Activated CD4-positive, alpha-beta memory T cell treated with anti-CD3 and anti-CD28 coated beads for 36 hours (primary cell): ENCODE results near the gene ABCC11. TPM values are rescaled to one million over a fixed set of nuclear protein-coding genes. Genes with fewer than 3 reads are reported as not detected.
"Not testable (repeated sequence)": the region's sequence is repeated elsewhere in the genome, so short reads cannot be mapped to it uniquely, and the experiment has no call there.

Source experiments
- CTCF ChIA-PET: fragments of 350-600 bp; sonication (Branson Sonifier 250); formaldehyde crosslinking; loops from one replicate; lab custom pipeline; 2021; ENCODE audit warnings: antibody characterized with exemption, inconsistent platforms; lab: Charles Lee
- POLR2A ChIA-PET: fragments of 350-600 bp; sonication (Branson Sonifier 250); formaldehyde crosslinking; loops from one replicate; lab custom pipeline; 2021; ENCODE audit warnings: antibody characterized with exemption; lab: Charles Lee
- DNase-seq: peaks from one replicate; pipeline ENCODE4 v3.0.0-alpha.2; 2020
- H3K27ac Mint-ChIP-seq: one replicate; pipeline ENCODE4 v1.8.0; 2021; ENCODE audit warnings: mixed read lengths
- H3K27me3 Mint-ChIP-seq: one replicate; pipeline ENCODE4 v1.8.0; 2021; ENCODE audit warnings: mixed read lengths
- H3K36me3 Mint-ChIP-seq: one replicate; pipeline ENCODE4 v1.8.0; 2021; ENCODE audit warnings: mixed read lengths
- H3K4me1 Mint-ChIP-seq: one replicate; pipeline ENCODE4 v1.8.0; 2021; ENCODE audit warnings: low read depth, mixed read lengths
- H3K4me3 Mint-ChIP-seq: one replicate; pipeline ENCODE4 v1.8.0; 2021; ENCODE audit warnings: mild to moderate bottlenecking, mixed read lengths
- H3K9me3 Mint-ChIP-seq: one replicate; pipeline ENCODE4 v1.8.0; 2021; ENCODE audit warnings: mixed read lengths
- intact Hi-C: fragments of 100-400 bp; cut with micrococcal nuclease; formaldehyde crosslinking; loops from one replicate; pipeline ENCODE4 v1.15.1; 2023
- total RNA-seq, 2 experiments: library from RNA; stranded (reverse); gene quantifications; one replicate each; pipeline ENCODE4 v1.2.3, GENCODE V29; 2021

Gene ABCC11
- total RNA-seq, 2 experiments from 2014 or later = 0.15 to 0.33 TPM

DNA sequence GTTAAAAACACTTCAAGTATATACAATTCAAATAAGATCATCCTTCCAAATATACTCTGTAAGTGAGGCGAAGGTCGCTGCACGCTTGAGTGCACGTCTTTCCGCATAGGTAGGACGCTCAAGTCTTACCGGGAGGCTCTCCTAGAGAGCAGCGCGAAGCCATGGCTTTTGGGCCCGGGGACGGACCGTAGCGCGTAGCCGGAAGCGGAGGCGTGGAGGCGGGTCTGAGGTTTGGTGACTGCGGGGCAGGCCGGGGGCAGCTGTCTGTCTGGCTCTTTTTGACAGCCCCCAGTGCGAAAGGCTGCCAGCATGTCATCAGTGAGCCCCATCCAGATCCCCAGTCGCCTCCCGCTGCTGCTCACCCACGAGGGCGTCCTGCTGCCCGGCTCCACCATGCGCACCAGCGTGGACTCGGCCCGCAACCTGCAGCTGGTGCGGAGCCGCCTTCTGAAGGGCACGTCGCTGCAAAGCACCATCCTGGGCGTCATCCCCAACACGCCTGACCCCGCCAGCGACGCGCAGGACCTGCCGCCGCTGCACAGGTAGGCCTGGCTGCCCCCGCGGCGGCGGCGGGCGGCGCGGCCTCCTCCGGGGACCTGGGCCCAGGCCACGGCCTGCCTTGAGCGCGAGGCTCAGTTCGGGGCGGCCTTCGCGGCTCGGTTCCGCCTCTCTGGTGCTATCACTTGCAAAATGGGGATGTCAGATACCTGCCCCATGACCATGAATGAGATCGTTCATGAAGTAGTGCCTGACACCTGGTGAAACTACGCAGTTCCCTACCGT lies 3.1 kb downstream of the ABCC11 start, which contains the start of gene LONP2:
LONP2 (plus strand) TSS at position 221 of the 783 bp plus-strand sequence; CDS start at position 310, 89 bp downstream.
- peak; percentile 97 for DNase-seq
- ChIA-PET CTCF (interaction anchor here (1.1 to 2.0 kb wide), 3 partner anchors 87 to 386 kb away, joined by 3 to 9 read pairs (median 3); no protein-coding TSS in a partner anchor), POLR2A (interaction anchor here (1.2 to 1.6 kb wide), 2 partner anchors 369 to 386 kb away, joined by 3 read pairs; no protein-coding TSS in a partner anchor)
- intact Hi-C loops = loop anchor here (1.0 to 5.0 kb wide), 2 partner anchors 12 to 73 kb away; no protein-coding TSS in a partner anchor
- Mint-ChIP-seq H3K27me3 (no peaks in the 10 kb centered on the region), H3K36me3 (no peaks in the 10 kb centered on the region), H3K4me3 (peak within 1 kb of the TSS; percentile 83), H3K9me3 (peaks cover 14% of the 10 kb centered on the region), H3K27ac (peak within 1 kb of the TSS; percentile 82), H3K4me1 (peaks cover 34% of the 10 kb centered on the region)

DNA sequence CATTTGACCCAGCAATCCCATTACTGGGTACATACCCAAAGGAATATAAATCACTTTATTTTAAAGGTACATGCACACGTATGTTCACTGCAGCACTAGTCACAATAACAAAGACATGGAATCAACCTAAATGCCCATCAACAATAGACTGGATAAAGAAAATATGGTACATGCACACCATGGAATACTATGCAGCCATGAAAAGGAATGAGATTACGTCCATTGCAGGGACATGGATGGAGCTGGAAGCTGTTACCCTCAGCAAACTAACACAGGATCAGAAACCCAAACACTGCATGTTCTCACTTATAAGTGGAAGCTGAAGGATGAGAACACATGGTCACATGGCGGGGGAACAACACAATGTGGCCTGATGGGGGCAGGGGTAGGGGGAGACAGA lies 7.2 kb downstream of the ABCC11 start:
- DNase-seq, POLR2A ChIA-PET, H3K4me1 Mint-ChIP-seq, H3K4me3 Mint-ChIP-seq, H3K36me3 Mint-ChIP-seq, H3K27me3 Mint-ChIP-seq, CTCF ChIA-PET, H3K27ac Mint-ChIP-seq: not testable (repeated sequence)
- H3K9me3 Mint-ChIP-seq = peaks cover 14% of the 10 kb centered on the region
- intact Hi-C loops = loop anchor here (5.0 kb wide), 1 partner anchor 77 kb away; no protein-coding TSS in a partner anchor

DNA sequence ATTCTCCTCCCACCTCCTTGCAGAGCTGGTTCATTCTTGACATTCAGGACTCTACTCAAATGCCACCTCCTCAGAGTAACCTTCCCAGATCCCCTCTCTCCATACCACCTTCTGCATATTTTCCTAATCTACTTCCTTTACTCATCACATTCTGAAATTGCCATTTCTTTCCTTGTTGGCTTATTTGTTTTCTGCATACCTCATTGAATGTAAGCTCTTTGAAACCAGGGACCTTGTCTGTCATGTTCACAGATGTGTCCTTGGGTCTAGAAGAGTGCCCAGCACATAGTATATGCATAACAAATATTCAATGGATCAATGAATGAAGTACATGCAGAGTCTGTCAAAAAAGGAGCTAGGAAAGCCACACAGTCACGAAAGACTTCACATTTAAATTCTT lies 11.1 kb downstream of the ABCC11 start:
- Mint-ChIP-seq H3K4me1 (peaks cover 19% of the 10 kb centered on the region), H3K27ac (no peak overlapping the region), H3K4me3 (no peak overlapping the region), H3K27me3 (no peaks in the 10 kb centered on the region), H3K36me3 (no peaks in the 10 kb centered on the region), H3K9me3 (peaks cover 9% of the 10 kb centered on the region)
- CTCF ChIA-PET = no interaction called here
- POLR2A ChIA-PET = no interaction called here
- intact Hi-C loops = no loop called here
- DNase-seq = no peak

DNA sequence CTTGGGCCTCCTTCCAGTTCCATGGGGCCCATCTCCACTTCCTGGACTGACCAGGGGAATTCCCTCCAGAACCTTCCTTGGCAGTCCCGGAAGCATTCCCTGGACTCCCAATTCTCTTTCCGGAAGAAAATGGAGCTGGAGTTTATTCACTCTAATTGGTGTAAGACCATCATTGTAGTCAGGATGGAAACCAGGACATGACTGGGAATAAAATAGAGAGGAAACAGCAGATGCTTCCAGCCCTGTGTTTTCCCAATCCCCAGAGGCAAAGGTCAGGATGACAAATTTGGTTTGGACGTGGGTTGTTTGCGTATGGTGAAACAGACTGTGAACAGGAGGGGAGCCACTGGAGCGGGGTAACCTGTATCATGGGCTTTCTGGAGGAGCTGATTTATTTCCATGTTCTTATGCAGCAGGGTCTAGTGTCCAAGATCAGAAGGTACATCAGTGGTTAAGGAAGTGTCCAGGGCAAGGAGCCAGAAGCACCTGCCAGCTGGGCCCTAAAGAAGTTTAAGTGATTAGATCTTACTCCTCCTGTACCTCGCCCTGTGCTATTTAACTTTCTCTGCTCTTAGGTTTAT lies 11.7 kb downstream of the ABCC11 start:
- no peak for DNase-seq
- ChIA-PET CTCF (no interaction called here), POLR2A (no interaction called here)
- no peaks in the 10 kb centered on the region for H3K27me3 Mint-ChIP-seq
- intact Hi-C loops = no loop called here
- no peak overlapping the region for H3K4me3 Mint-ChIP-seq
- peaks cover 20% of the 10 kb centered on the region for H3K4me1 Mint-ChIP-seq
- H3K36me3 Mint-ChIP-seq = no peaks in the 10 kb centered on the region
- H3K9me3 Mint-ChIP-seq = peaks cover 6% of the 10 kb centered on the region
- no peak overlapping the region for H3K27ac Mint-ChIP-seq

DNA sequence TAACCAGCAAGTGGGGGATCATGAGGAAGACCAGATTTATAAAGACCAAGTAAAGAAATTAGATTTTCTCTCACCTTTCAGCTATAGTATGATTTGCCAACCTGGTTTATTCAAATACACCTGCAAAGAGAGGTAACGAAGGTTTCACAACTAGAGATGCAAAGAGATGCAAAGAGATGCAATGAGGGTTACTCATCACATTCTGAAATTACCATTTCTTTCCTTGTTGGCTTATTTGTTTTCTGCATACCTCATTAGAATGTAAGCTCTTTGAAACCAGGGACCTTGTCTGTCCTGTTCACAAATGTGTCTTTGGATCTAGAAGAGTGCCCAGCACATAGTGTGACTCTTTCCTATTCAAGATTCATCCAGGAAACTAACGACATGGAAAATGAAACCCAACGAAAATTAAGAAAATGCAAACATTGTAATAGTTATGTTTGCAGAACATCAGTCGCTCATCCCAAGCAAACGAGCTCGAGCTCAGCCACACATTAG lies 12.2 kb downstream of the ABCC11 start:
- Mint-ChIP-seq H3K4me3 (no peak overlapping the region), H3K9me3 (peaks cover 3% of the 10 kb centered on the region), H3K27ac (no peak overlapping the region), H3K36me3 (no peaks in the 10 kb centered on the region), H3K27me3 (no peaks in the 10 kb centered on the region), H3K4me1 (peaks cover 20% of the 10 kb centered on the region)
- ChIA-PET CTCF (no interaction called here), POLR2A (no interaction called here)
- intact Hi-C loops = no loop called here
- no peak for DNase-seq

DNA sequence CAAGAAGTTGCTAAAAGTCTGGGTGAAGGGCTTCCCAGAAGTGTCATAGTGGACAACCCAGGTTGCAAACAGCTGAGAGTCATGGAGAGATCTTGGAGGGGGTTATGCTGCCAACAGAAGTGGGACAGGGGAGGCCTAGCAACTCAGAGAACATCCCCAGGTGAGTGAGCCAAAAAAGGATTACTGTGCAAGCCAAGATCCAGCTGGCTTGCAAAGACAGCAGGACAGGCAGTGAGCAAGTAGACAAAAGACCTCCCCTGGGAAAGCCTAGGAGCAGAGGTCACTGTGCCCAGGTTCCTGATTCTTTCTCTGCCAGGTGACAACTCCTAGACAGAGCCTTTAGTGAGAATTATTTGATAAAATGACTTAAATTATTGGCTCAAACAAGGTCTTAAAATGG lies 12.7 kb downstream of the ABCC11 start:
- ChIA-PET POLR2A (no interaction called here), CTCF (no interaction called here)
- Mint-ChIP-seq H3K36me3 (no peaks in the 10 kb centered on the region), H3K27ac (no peak overlapping the region), H3K4me1 (peaks cover 20% of the 10 kb centered on the region), H3K27me3 (no peaks in the 10 kb centered on the region), H3K4me3 (no peak overlapping the region), H3K9me3 (no peaks in the 10 kb centered on the region)
- intact Hi-C loops = loop anchor here (5.0 kb wide), 2 partner anchors 133 to 323 kb away; no protein-coding TSS in a partner anchor
- no peak for DNase-seq

DNA sequence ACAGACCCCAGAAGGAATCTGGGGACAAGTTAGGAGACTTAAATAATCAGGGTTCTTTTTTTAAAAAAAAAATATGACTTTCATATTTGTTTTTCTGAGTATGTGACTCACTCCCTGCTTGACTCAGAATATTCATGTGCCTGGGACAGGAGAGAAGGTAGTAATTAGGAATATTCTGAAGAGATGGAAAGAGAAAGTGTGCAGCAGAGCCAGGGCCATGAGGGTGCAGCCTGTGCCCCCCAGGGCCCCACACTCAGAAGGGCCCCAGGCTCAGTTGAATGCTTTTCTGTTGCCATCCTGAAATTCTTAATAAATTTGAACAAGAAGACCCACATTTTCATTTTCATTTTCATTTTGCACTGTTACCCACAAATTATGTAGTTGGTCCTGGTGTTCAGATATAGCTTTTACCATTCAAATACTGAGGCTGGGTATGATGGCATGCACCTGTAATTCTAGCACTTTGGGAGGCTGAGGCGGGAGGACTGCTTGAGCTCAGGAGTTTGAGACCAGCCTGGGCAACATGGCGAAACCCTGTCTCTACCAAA lies 14.8 kb downstream of the ABCC11 start:
- intact Hi-C loops = loop anchor here (1.0 to 5.0 kb wide), 4 partner anchors 12 to 390 kb away; partner anchors contain the start of gene LONP2
- ChIA-PET POLR2A (no interaction called here), CTCF (interaction anchor here (0.8 to 1.4 kb wide), 3 partner anchors 68 to 391 kb away, joined by 3 read pairs; no protein-coding TSS in a partner anchor)
- Mint-ChIP-seq H3K4me1 (peaks cover 20% of the 10 kb centered on the region), H3K4me3 (peak overlapping the region; percentile 6), H3K36me3 (no peaks in the 10 kb centered on the region), H3K27me3 (no peaks in the 10 kb centered on the region), H3K9me3 (no peaks in the 10 kb centered on the region), H3K27ac (peak overlapping the region; percentile 58)
- peak; percentile 21 for DNase-seq

DNA sequence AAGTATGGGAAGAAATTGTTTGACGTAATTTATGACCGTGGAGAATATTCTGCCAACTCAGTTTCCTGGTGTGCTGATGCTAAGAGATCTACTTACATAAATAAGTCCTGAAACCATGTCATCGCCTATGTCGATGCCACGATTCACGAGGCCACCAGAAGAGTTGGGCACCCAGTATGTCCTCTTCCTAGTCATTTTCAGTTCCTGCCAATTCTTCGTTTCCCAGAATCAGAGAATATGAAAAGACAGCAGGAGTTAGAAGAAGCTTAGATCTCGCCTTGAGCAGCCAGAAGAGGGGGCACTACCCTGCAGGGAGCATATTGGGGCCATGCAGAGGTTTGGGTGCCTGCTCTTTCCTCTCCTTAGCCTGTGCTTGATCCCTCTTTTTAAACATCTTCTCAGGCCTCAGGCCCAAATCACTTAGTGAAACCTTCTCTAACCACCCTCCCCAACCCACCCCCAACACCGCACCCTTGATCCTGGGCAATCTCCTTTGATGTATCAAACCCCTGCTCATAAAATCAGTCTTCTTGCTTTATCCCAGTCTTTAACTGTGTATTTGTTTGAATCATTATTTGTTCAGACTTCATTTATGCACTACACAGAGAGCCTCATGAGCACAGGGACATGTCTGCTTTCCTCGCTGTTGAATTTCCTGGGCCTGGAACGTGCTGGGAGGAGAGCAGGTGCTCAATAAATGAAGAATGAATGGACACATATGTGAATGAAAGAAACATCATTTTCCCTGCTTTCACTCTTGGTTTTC lies 15.4 kb downstream of the ABCC11 start:
- ChIA-PET POLR2A (no interaction called here), CTCF (interaction anchor here (0.6 to 1.4 kb wide), 4 partner anchors 26 to 399 kb away, joined by 3 to 5 read pairs (median 4); no protein-coding TSS in a partner anchor)
- H3K4me3 Mint-ChIP-seq = peak overlapping the region; percentile 6

DNA sequence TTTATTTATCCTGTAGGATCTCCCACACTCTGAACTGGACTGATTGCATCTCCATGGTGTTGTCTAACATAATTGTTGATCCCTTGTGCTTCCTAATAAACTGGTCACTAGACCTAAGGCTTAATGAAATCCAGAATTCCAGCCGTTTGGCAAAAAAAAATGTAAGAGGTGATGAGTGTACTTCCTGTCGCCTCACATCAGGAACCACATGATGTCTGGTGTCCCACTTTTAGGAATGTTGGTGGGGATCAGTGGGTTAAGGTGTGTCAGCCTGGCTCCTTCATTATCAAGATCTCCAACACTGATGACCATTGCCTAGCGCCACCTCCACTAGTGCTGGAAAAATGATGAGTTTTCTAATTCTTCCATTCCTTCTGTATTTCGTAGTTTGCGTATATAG lies 21.9 kb downstream of the ABCC11 start:
- POLR2A ChIA-PET = no interaction called here
- no peak overlapping the region for H3K4me3 Mint-ChIP-seq
- CTCF ChIA-PET = no interaction called here
- no peaks in the 10 kb centered on the region for H3K27me3 Mint-ChIP-seq
- H3K9me3 Mint-ChIP-seq = no peaks in the 10 kb centered on the region
- no peak for DNase-seq
- no peak overlapping the region for H3K27ac Mint-ChIP-seq
- no peaks in the 10 kb centered on the region for H3K36me3 Mint-ChIP-seq
- H3K4me1 Mint-ChIP-seq = no peaks in the 10 kb centered on the region
- intact Hi-C loops = no loop called here

More for the DNA sequence above, 15.4 kb downstream of the ABCC11 start:
- intact Hi-C loops = loop anchor here (1.0 to 5.0 kb wide), 4 partner anchors 12 to 391 kb away; partner anchors contain the start of gene LONP2
- Mint-ChIP-seq H3K9me3 (no peaks in the 10 kb centered on the region), H3K4me1 (peaks cover 20% of the 10 kb centered on the region), H3K27ac (peak overlapping the region; percentile 58), H3K36me3 (no peaks in the 10 kb centered on the region), H3K27me3 (no peaks in the 10 kb centered on the region)
- peak; percentile 70 for DNase-seq

DNA sequence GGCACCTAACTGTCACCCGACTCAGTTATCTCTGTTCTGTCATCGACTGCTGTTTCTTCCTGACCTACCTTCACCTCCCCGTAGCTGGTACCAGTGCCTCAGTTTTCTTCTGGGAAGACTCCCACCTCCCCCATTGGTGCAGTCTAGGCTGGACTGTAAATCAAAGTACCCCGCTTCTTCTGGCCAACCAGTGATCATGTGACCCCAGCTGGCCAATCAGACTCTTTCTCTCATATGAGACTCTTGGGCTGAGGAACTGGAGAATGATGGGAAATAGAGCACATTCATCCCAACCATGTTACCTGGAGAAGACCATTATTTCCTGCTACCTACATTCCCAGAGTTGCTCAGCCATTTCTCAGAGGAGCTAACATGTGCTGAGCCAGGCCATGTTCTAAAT lies 23.8 kb downstream of the ABCC11 start:
- Mint-ChIP-seq H3K4me1 (no peaks in the 10 kb centered on the region), H3K4me3 (no peak overlapping the region), H3K27ac (no peak overlapping the region), H3K9me3 (peaks cover 3% of the 10 kb centered on the region), H3K27me3 (no peaks in the 10 kb centered on the region), H3K36me3 (no peaks in the 10 kb centered on the region)
- POLR2A ChIA-PET = interaction anchor here (0.6 kb wide), 1 partner anchor 789 kb away, joined by 4 read pairs; no protein-coding TSS in a partner anchor
- DNase-seq = no peak
- CTCF ChIA-PET = no interaction called here
- intact Hi-C loops = no loop called here

DNA sequence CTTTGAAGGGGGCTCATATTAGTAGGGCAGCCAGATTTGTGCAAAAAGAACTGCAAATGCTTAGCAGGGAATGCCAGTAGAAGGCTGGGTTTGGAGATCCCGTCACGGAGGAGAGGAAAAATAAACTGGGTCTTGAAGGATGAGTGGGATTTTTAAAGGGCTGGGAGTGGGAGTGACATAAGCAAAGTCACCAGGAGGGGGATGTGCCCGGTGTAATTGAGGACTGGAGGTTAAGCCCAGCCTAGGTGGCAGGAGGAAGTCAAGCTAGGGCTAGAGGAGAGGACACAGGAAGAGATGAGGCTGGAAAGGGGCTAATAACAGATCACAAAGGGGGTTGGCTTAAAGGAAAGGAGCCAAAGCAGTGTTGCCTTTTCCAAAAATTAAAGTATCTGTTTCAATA lies 26.4 kb downstream of the ABCC11 start:
- peaks cover 3% of the 10 kb centered on the region for H3K9me3 Mint-ChIP-seq
- POLR2A ChIA-PET = no interaction called here
- no peak overlapping the region for H3K27ac Mint-ChIP-seq
- H3K27me3 Mint-ChIP-seq = no peaks in the 10 kb centered on the region
- intact Hi-C loops = no loop called here
- CTCF ChIA-PET = no interaction called here
- H3K4me3 Mint-ChIP-seq = no peak overlapping the region
- no peaks in the 10 kb centered on the region for H3K36me3 Mint-ChIP-seq
- no peaks in the 10 kb centered on the region for H3K4me1 Mint-ChIP-seq
- DNase-seq = no peak
